SJCRH30 (cell line): Measurements from ENCODE around the gene CACNA1B. TPM values are rescaled to one million over a fixed set of nuclear protein-coding genes. Genes with fewer than 3 reads are reported as not detected.
"Not testable (repeated sequence)": the region's sequence is repeated elsewhere in the genome, so short reads cannot be mapped to it uniquely, and the experiment has no call there.

ENCODE experiments used
- DNase-seq, 2 experiments: peaks; one replicate each; pipeline ENCODE4 v3.0.0-alpha.2; 2015 to 2020
- H3K27ac ChIP-seq: fragments of 250-450 bp; sonication (Bioruptor Pico); 2 replicates; pipeline ENCODE4 v1.5.1; 2020; ENCODE audit warnings: mild to moderate bottlenecking, moderate library complexity
- H3K27me3 ChIP-seq: fragments of 250-450 bp; sonication (Bioruptor Pico); 2 replicates; pipeline ENCODE4 v1.5.1; 2020; ENCODE audit warnings: mild to moderate bottlenecking, moderate library complexity
- H3K36me3 ChIP-seq: fragments of 250-450 bp; sonication (Bioruptor Pico); 2 replicates; pipeline ENCODE4 v1.5.1; 2020; ENCODE audit warnings: mild to moderate bottlenecking, moderate library complexity
- H3K4me1 ChIP-seq: fragments of 250-450 bp; sonication (Bioruptor Pico); 2 replicates; pipeline ENCODE4 v1.5.1; 2020; ENCODE audit warnings: mild to moderate bottlenecking, moderate library complexity
- H3K4me3 ChIP-seq: fragments of 250-450 bp; sonication (Bioruptor Pico); 2 replicates; pipeline ENCODE4 v1.5.1; 2020; ENCODE audit warnings: mild to moderate bottlenecking, moderate library complexity
- H3K9me3 ChIP-seq: fragments of 250-450 bp; sonication (Bioruptor Pico); replicated peaks from 2 replicates; pipeline ENCODE4 v1.5.1; 2020; ENCODE audit warnings: mild to moderate bottlenecking, moderate library complexity
- total RNA-seq: library from RNA; depleted of rRNA; stranded (reverse); fragments of >200 nt; shearing (Covaris generic); gene quantifications from 2 replicates; pipeline ENCODE4 v1.2.3, GENCODE V29; 2014

CACNA1B gene
- total RNA-seq, 1 experiment from 2014 or later: 0.02 TPM

GRCh38 chr9:138134581-138134980, 257.0 kb downstream of the CACNA1B start:
- H3K27me3 ChIP-seq, H3K4me3 ChIP-seq, DNase-seq, H3K27ac ChIP-seq, H3K9me3 ChIP-seq, H3K36me3 ChIP-seq, H3K4me1 ChIP-seq: not testable (repeated sequence)

- not testable (repeated sequence) for H3K27me3 ChIP-seq, H3K9me3 ChIP-seq, H3K27ac ChIP-seq, H3K4me1 ChIP-seq, H3K4me3 ChIP-seq, DNase-seq, H3K36me3 ChIP-seq
Measured at GRCh38 chr9:138139096-138139495, 261.5 kb downstream of the CACNA1B start.

DNA sequence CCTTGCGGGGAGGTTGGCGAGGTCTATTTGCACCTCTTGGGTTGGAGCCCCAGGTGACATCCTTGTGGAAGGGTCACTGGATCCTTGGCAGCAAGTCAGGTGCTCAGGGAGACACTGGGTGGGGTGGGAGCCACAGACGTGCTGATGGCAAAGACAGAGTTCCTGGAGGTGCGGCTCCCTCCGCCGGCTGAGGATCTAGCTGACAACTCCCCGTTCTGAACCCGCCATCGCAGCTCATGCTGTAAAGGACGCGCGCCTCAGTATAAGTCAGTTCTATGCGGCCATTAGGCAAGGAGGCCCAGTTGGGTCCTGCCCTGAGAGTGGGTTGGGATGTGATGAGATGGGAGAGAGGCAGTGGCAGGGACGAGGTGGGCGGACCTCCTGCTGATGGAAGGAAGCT, 263.4 kb downstream of the CACNA1B start:
- H3K36me3 ChIP-seq, DNase-seq, H3K27ac ChIP-seq, H3K9me3 ChIP-seq, H3K4me3 ChIP-seq, H3K4me1 ChIP-seq, H3K27me3 ChIP-seq: not testable (repeated sequence)

DNA sequence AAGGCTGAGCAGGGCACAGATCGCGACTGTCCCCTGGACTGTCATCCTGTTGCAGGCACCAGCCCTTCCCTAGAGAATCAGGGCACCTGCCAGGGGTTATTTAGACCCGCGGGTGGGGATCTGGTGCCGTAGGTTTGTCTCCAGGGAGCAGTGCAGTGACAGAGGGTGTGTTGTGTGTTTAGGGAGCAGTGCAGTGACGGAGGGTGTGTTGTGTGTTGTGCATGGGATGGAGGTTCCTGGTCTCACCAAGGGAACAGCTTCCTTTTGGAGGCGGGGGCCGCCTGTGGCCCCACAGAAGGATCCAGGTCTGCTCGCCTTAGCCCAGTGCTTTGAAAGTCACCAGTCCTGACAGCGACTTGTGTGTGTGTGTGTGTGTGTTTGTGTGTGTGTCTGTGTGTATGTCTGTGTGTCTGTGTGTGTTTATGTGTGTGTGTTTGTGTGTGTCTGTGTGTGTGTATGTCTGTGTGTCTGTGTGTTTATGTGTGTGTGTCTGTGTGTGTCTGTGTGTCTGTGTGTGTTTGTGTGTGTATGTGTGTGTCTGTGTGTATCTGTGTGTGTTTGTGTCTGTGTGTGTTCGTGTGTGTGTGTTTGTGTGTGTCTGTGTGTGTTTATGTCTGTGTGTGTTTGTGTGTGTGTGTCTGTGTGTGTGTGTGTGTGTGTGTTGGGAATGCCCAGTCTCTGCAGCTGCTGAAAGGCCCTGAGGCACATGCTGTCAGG, 265.1 kb downstream of the CACNA1B start:
- H3K36me3 ChIP-seq, DNase-seq, H3K4me3 ChIP-seq, H3K4me1 ChIP-seq, H3K27me3 ChIP-seq, H3K9me3 ChIP-seq, H3K27ac ChIP-seq: not testable (repeated sequence)

DNA sequence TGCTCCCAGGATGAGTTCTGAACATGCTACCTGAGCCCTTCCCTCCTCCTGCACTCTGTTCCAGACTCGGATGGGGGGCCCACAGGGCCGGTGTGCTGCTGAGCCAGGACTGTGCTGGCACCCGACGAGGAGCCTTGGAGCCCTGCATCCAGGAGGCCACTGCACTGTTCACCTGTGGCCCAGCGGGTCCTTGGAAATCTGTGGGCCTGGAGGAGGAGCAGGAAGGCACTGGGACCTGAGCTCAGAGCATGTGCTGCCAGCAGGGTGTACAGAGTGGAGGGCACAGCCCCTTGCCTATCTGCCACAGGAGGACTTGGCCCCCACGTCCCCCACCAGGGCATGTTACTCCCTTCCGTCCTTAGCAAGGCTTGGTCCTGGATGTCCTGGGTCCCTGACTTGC, 265.9 kb downstream of the CACNA1B start:
- not testable (repeated sequence) for H3K36me3 ChIP-seq, H3K4me1 ChIP-seq, H3K27ac ChIP-seq, H3K4me3 ChIP-seq, DNase-seq, H3K9me3 ChIP-seq, H3K27me3 ChIP-seq

GRCh38 chr9:138147556-138147955, 270.0 kb downstream of the CACNA1B start:
- not testable (repeated sequence) for DNase-seq, H3K4me3 ChIP-seq

DNA sequence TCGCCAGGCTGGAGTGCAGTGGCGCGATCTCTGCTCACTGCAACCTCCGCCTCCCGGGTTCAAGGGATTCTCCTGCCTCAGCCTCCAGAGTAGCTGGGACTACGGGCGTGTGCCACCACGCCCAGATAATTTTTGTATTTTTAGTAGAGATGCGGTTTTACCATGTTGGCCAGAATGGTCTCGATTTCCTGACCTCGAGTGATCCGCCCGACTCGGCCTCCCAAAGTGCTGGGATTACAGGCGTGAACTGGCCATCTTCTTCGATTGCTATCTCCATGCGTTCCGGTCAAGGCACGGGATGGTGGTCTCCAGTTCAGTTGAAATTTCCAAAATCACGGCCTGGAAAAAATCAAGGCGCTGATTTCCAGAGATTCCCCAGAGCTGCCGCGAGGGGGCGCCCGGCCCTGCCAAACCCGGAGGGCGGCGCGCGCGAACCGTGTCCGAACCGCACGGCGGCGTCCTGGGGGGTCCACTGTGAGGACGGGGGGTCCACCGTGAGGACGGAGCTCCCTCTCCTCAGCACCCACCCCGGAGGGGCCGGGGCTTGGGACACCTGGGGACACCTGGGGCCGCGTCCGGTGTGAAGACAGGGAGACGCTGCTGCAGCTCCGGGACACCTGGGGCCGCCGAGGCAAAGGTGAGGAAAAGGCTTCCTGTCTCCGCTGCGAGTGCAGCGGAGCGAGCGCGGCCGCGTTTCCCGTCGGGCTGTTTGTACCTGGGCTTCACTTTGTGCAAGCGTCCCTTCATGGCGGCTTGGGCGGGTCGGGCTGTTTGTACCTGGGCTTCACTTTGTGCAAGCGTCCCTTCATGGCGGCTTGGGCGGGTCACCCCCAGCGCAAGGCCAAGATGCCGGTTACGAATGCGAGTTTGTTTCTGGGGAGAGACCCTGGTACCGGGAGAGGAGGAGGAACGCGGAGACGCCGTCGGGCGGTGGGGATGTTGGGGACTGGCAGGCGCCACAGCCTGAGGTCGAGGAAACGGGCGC, 272.4 kb downstream of the CACNA1B start:
- H3K27ac ChIP-seq, H3K4me3 ChIP-seq, H3K4me1 ChIP-seq, DNase-seq, H3K9me3 ChIP-seq, H3K27me3 ChIP-seq, H3K36me3 ChIP-seq: not testable (repeated sequence)

More at GRCh38 chr9:138147556-138147955, 270.0 kb downstream of the CACNA1B start:
- not testable (repeated sequence) for H3K27ac ChIP-seq, H3K36me3 ChIP-seq, H3K4me1 ChIP-seq, H3K27me3 ChIP-seq, H3K9me3 ChIP-seq

DNA sequence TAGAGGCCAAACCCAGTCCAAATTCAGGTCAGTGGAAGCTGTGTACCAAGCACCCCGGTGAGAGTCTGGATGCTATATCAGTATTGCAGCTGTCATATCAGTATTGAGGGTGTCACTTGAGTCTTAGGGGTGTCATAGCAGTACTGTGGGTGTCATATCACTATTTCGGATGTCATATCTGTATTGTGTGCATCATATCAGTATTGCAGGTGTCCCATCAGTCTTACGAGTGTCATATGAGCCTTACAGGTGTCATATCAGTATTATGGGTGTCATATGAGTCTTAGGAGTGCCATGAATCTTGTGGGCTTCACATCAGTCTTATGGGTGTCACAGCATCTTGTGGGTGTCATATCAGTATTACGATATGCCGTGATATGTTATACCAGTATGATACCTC, 278.2 kb downstream of the CACNA1B start:
- not testable (repeated sequence) for H3K36me3 ChIP-seq, H3K4me1 ChIP-seq, H3K27ac ChIP-seq, H3K9me3 ChIP-seq, H3K4me3 ChIP-seq, DNase-seq, H3K27me3 ChIP-seq

GRCh38 chr9:138166793-138167192, 289.2 kb downstream of the CACNA1B start:
- not testable (repeated sequence) for H3K27ac ChIP-seq, DNase-seq, H3K36me3 ChIP-seq, H3K27me3 ChIP-seq, H3K4me3 ChIP-seq, H3K9me3 ChIP-seq, H3K4me1 ChIP-seq
